NOMO-1 treated with dmso at 0.1 percent for 144 hours (cell line): Measurements from ENCODE around the gene ZNF354C.
"Not testable (repeated sequence)": the region's sequence is repeated elsewhere in the genome, so short reads cannot be mapped to it uniquely, and the experiment has no call there.

Source experiments
- DNase-seq: peaks from one replicate; lab custom pipeline; 2025; ENCODE audit not compliant: unreplicated experiment; lab: John Stamatoyannopoulos, UW

The ZNF354C gene

GRCh38 chr5:179060116-179061008, at the start of gene ZNF354C:
TSS of gene ZNF354C (plus strand) at chr5:179060373. CDS start at chr5:179062069, 1,696 bp downstream.
- no peak for DNase-seq

GRCh38 chr5:179023528-179024189, 36.5 kb upstream of the ZNF354C start, which contains the start of gene ZNF879:
TSS of gene ZNF879 (plus strand) at chr5:179023804. CDS start at chr5:179025005, 1,201 bp downstream.
- DNase-seq = peak; percentile 75

GRCh38 chr5:179033004-179033580, 27.1 kb upstream of the ZNF354C start:
- DNase-seq = no peak

DNA sequence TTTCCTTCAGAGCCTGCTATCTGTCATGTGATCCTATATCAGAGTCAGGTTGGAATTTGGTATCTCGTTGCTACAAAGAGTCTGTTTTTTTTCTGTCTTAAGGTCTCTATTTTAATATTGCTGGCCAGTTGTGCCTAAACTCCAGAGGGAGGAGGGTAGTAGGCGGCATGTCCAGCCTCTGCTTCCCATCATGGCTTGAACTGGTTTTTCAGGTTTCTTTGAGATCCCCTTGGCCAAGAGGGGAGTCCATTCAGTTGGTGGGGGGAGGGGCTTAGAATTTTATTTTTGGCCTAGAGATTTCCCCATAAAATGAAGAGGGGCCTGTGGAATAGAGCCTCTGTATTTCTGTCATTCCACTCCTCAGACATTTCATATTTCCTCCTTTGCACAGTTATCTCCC, 15.4 kb upstream of the ZNF354C start:
- DNase-seq = no peak

DNA sequence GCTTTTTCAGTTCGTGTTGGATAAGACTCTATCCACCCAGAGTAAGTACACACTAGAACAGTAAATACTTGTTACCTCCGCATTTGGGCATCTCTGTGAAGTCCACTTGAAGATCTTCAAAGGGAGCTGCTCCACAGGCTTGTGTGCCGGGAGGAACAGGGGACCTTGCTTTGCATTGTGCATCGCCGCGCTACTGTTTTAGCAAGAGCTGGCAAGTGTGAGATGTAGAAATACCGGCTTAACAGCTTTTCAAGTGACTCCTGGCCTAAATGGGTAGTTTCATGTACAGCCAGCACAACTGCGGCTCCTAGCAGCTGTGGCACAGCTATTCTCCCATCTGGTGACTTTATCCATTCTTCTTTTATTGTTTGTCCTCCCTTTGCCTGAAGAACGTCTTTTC, 8.4 kb upstream of the ZNF354C start:
- DNase-seq = no peak

DNA sequence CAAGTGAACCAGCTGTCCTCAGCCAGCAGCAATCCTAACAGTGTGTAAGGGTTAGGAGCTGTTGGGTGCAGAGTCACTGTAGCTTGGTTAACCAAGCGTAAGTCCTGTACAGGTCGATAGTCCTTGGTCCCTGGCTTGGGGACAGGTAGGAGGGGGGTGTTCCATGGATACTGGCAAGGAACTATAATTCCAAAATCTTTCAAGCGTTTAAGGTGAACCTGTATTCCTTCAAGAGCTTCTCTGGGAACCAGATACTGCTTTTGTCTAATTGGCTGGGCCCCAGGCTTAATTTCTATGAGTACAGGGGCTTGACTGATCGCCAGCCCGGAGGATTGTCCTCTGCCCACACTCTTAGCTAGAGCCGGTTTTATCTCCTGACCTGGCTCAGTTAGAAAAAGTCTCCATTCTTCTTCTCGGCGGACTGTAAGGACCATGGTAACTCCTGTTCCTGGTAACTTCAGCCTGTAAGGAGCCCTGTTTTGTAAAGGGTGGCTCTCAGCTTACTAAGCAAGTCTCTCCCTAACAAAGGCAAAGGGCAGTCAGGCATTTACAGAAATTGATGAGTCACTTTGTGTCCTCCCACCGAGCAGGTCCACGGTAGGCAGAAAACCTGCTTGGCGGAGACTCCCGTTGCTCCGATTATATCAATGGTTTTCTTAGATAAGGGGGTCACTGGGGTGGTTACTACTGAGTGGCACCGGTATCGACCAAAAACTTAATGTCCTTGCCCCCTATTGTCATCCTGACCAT, 6.0 kb upstream of the ZNF354C start:
- no peak for DNase-seq

DNA sequence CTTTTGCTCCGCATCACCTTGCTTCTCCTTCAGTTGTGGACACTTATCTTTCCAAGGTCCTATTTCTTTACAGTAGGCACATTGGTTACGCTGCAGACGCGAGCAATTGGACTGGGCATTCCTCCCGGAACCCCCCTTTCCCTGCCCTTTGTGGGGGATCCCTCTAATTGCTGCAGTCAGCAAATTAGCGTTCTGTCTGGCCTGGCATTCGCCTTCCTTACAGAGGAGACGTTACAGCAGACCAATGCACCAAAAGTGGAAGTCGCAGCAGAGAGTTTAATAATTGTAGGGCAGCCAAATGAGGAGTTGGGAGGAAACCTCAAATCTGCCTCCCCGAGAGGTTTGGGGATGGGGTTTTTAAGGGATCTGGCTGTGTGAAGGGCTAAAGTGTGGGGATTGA, 5.3 kb upstream of the ZNF354C start:
- no peak for DNase-seq

GRCh38 chr5:179055436-179055835, 4.7 kb upstream of the ZNF354C start:
- DNase-seq = no peak

GRCh38 chr5:179055841-179056240, 4.3 kb upstream of the ZNF354C start:
- no peak for DNase-seq

DNA sequence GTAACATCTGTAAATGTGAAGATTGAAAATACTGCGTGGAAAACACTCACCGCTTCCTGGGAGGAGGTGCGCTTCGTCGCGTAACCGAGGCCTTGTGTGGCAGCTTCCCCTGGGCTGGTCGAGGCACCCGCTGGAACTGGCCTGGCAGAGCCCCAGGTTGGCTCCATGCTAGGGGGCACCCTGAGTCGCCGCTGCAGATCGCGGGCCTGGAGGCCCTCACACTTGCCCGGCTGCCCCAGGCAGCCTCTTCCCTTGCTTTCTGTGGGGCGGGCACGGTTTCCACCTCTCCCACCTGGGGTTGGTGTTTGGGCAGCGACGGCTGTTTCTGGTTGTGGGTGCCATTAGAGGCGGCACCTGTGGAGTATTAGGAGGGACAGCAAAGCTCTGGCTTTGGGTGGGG, 852 bp downstream of the ZNF354C start:
- DNase-seq = no peak

GRCh38 chr5:179065703-179066102, 5.5 kb downstream of the ZNF354C start:
- DNase-seq = no peak

DNA sequence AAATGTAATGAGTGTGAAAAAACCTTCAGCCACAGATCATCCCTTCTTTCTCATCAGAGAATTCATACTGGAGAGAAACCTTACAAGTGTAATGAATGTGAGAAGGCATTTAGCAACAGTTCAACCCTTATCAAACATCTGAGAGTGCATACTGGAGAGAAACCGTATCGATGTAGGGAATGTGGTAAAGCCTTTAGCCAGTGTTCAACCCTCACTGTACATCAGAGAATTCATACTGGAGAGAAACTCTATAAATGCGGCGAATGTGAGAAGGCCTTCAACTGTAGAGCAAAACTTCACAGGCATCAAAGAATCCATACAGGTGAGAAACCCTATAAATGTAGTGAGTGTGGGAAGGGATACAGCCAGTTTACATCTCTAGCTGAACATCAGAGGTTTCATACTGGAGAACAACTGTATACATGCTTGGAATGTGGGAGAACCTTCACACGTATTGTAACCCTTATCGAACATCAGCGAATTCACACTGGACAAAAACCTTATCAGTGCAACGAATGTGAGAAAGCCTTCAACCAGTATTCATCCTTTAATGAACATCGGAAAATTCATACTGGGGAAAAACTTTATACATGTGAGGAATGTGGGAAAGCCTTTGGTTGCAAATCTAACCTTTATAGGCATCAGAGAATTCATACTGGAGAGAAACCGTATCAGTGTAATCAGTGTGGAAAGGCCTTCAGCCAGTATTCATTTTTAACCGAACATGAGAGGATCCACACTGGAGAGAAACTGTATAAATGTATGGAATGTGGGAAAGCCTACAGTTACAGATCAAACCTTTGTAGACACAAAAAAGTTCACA, 19.2 kb downstream of the ZNF354C start:
- no peak for DNase-seq

GRCh38 chr5:179080724-179081123, 20.6 kb downstream of the ZNF354C start:
- no peak for DNase-seq

DNA sequence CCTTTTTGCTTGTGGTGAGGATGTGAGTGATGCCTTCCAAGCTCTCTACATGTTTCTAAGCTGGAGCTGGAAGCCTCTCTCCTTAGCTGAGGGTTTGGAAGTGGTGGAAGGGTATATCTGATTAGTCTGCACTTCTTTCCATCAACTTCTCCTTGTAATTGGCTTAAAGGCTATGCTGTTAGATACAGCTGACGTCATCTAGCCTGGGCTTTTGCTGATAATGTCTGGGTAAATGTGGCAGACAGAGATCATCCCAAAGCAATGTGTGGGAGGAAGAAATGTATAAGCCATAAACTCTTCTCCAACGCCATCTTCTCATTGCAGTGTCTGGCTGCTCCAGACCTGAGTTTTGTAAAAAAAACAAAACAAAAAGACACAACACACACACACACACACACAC, 29.3 kb downstream of the ZNF354C start:
- DNase-seq = no peak

GRCh38 chr5:179101282-179101681, 41.1 kb downstream of the ZNF354C start:
- not testable (repeated sequence) for DNase-seq

DNA sequence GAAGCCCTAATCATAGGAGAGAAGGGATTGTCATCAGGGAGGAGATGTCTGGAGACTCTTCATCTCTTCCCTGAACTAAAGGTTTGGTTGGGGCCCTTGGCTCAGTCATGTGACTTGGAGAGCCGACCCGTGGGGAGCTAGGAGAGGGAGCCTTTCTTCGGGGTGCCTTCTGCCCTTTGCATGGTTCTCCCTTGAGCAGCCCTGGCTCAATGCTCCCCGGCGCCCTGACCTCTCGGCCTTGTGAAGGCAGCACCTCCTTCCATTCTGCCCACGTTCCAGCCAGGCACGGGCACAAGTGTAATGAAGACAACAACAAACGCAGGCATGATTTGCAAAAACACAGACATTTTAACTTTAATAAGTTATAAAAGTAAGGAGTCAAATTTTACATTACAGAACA, 50.4 kb downstream of the ZNF354C start:
- DNase-seq = no peak

DNA sequence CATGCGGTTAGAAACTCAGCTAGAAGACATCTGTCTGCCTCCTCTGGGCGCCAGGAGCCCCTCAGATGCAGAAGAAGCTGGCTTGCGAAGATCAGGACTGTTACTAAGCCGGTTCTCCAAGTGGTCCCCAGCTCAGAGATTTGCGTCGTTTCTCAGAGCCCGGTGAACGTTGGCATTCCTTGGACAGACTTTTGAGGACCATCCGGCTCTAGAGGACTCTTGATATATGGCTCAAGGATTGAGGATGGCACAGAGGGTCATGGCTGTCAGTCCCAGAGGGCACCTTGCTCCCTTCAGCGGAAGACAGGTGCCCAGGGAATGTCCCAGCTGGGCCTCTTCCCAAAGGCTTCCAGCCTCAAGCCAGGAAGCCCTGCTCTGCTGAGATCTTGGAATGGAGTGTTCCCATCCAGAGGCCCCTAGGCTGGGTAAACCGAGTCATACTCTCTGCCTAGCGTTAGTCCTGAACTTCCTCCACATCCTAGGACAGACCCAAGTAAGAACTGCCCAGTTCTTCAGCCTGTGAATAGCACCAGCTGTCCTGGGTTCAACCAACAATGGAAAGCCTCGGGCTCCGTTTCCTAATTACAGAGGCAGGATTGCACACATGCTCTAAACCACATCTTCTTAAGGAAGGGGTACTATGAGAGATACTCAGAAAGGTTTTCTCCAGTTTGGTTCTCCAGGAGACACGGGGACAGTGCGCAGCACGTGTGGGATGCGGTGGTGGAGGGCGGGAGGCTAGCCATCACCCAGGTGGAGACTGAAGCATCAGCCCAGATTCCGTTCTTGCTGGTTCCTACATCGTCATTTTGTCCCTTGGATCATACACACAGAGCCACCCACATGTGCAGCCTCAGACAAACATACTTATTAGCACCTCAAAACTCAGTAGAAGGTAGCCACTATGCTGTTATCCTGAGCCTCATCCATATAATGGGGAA, 51.4 kb downstream of the ZNF354C start:
- no peak for DNase-seq

GRCh38 chr5:179112469-179113142, 52.4 kb downstream of the ZNF354C start:
- no peak for DNase-seq

GRCh38 chr5:179113143-179113530, 53.0 kb downstream of the ZNF354C start:
- no peak for DNase-seq
